A204.1 (cell line): ENCODE data around the gene AKAP1.

Source experiments
- FAIRE-seq: peaks from 2 replicates; lab custom pipeline; 2012; peaks lifted over from hg19 to GRCh38; lab: Jason Lieb, UNC

AKAP1 gene

GRCh38 chr17:57084802-57085447 is at the start of gene AKAP1:
Gene AKAP1 (plus strand): TSS chr17:57085246. CDS start chr17:57105465, 20,219 bp downstream.
- FAIRE-seq, result no peak

- FAIRE-seq, result no peak
Measured at GRCh38 chr17:57035971-57036481, 49.0 kb upstream of the AKAP1 start.

GRCh38 chr17:57037411-57037810 is 47.6 kb upstream of the AKAP1 start:
- FAIRE-seq, result no peak

- FAIRE-seq, result no peak
Measured at GRCh38 chr17:57038486-57038885, 46.6 kb upstream of the AKAP1 start.

GRCh38 chr17:57040571-57040970 is 44.5 kb upstream of the AKAP1 start:
- no peak for FAIRE-seq

- no peak for FAIRE-seq
Measured at GRCh38 chr17:57043276-57043675, 41.8 kb upstream of the AKAP1 start.

GRCh38 chr17:57044976-57045867 is 39.8 kb upstream of the AKAP1 start:
- FAIRE-seq, result no peak

- no peak for FAIRE-seq
Measured at GRCh38 chr17:57045868-57046704, 39.0 kb upstream of the AKAP1 start.

GRCh38 chr17:57046749-57047148 is 38.3 kb upstream of the AKAP1 start:
- FAIRE-seq, result no peak

GRCh38 chr17:57048096-57048495 is 37.0 kb upstream of the AKAP1 start:
- no peak for FAIRE-seq

GRCh38 chr17:57050306-57050705 is 34.7 kb upstream of the AKAP1 start:
- no peak for FAIRE-seq

- FAIRE-seq, result no peak
Measured at GRCh38 chr17:57051886-57052361, 33.1 kb upstream of the AKAP1 start.

GRCh38 chr17:57062865-57063264 is 22.2 kb upstream of the AKAP1 start:
- no peak for FAIRE-seq

GRCh38 chr17:57067162-57067561 is 17.9 kb upstream of the AKAP1 start:
- no peak for FAIRE-seq

- FAIRE-seq, result no peak
Measured at GRCh38 chr17:57067781-57068180, 17.3 kb upstream of the AKAP1 start.

- FAIRE-seq, result no peak
Measured at GRCh38 chr17:57068222-57068658, 16.8 kb upstream of the AKAP1 start.

GRCh38 chr17:57068707-57069106 is 16.3 kb upstream of the AKAP1 start:
- no peak for FAIRE-seq

GRCh38 chr17:57071991-57072944 is 12.8 kb upstream of the AKAP1 start:
- FAIRE-seq, result no peak

GRCh38 chr17:57073626-57074025 is 11.4 kb upstream of the AKAP1 start:
- FAIRE-seq, result no peak

GRCh38 chr17:57075193-57075592 is 9.9 kb upstream of the AKAP1 start:
- no peak for FAIRE-seq

GRCh38 chr17:57075785-57076184 is 9.3 kb upstream of the AKAP1 start:
- no peak for FAIRE-seq
